A673 (cell line): ENCODE data around the gene ARHGAP15.

Experiments
- EZH2 ChIP-seq: fragments of 200-600 bp; sonication (generic); IDR thresholded peaks from 2 replicates; pipeline ENCODE4 v1.6.1; 2017; ENCODE audit warnings: borderline replicate concordance, low read depth, mild to moderate bottlenecking, mixed read lengths, antibody characterized with exemption, low read length; ENCODE audit not compliant: poor library complexity, severe bottlenecking
- TF ChIP-seq, protein P1 (sequence below): fragments of 300-800, 200-600 bp; sonication (generic); conservative IDR thresholded peaks from 2 replicates; pipeline ENCODE4 v1.5.1; 2017; ENCODE audit warnings: low read depth, mild to moderate bottlenecking, antibody characterized with exemption, low read length, moderate library complexity, mixed read lengths

DNA sequence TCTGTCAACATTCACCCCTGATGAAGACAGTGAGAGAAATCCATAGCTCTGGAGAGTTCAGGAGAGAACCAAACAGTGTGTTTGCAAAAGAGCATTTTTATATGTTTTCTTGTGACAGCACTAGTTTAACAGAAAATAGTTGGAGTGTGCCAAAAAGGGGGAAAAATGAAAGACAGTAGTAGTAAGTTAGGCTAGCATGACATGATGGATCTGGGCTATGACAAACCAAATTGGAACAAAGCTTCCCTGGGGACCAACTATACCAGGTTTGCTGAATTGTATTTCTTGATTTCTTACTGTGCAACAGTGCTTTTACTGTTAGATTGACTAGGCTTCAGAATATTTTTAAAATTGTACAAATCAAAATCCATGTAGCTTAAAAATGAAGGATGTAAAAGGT lies 159.8 kb downstream of the ARHGAP15 start:
- TF ChIP-seq, protein P1, sequence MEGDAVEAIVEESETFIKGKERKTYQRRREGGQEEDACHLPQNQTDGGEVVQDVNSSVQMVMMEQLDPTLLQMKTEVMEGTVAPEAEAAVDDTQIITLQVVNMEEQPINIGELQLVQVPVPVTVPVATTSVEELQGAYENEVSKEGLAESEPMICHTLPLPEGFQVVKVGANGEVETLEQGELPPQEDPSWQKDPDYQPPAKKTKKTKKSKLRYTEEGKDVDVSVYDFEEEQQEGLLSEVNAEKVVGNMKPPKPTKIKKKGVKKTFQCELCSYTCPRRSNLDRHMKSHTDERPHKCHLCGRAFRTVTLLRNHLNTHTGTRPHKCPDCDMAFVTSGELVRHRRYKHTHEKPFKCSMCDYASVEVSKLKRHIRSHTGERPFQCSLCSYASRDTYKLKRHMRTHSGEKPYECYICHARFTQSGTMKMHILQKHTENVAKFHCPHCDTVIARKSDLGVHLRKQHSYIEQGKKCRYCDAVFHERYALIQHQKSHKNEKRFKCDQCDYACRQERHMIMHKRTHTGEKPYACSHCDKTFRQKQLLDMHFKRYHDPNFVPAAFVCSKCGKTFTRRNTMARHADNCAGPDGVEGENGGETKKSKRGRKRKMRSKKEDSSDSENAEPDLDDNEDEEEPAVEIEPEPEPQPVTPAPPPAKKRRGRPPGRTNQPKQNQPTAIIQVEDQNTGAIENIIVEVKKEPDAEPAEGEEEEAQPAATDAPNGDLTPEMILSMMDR = no peak
- no peak for TF ChIP-seq EZH2
